Measurements from ENCODE around the gene BRIP1.

GRCh38 chr17:61833536-61834193 is 29.7 kb downstream of the BRIP1 start:
- TF ChIP-seq GATA2 (IDR thresholded peaks at IDR 0.05; ENCODE audit: low read depth, low read length) (no peak), GATA3 (IDR thresholded peaks at IDR 0.05; ENCODE audit: low read depth, low read length) (no peak)
